WTC11 (cell line): ENCODE results near the gene MLEC. TPM values are rescaled to one million over a fixed set of nuclear protein-coding genes. Genes with fewer than 3 reads are reported as not detected.

Source experiments
- ATAC-seq: fragments of 200-7000 bp; cut with Tn5 transposase; 2 replicates; pipeline ENCODE4 v1.10.0; 2021; ENCODE audit warnings: mild to moderate bottlenecking, moderate library complexity
- CTCF ChIA-PET: fragments of 300-600 bp; sonication (Branson Sonifier 250); formaldehyde crosslinking; loops from one replicate; lab custom pipeline; 2021; ENCODE audit warnings: antibody characterized with exemption; lab: Charles Lee
- POLR2A ChIA-PET: fragments of 350-600 bp; sonication (Branson Sonifier 250); formaldehyde crosslinking; loops from one replicate; lab custom pipeline; 2021; ENCODE audit warnings: antibody characterized with exemption; lab: Charles Lee
- DNase-seq: peaks from one replicate; pipeline ENCODE4 v3.0.0; 2021; ENCODE audit warnings: low spot score
- H3K27ac Mint-ChIP-seq: 2 replicates; pipeline ENCODE4 v1.8.0; 2021; ENCODE audit warnings: mixed read lengths
- H3K27me3 Mint-ChIP-seq: 2 replicates; pipeline ENCODE4 v1.8.0; 2021; ENCODE audit warnings: low read depth, mild to moderate bottlenecking, moderate library complexity, mixed read lengths
- H3K36me3 Mint-ChIP-seq: 2 replicates; pipeline ENCODE4 v1.8.0; 2021; ENCODE audit warnings: mixed read lengths
- H3K4me1 Mint-ChIP-seq: 2 replicates; pipeline ENCODE4 v1.8.0; 2022; ENCODE audit warnings: mixed read lengths
- H3K4me3 Mint-ChIP-seq: 2 replicates; pipeline ENCODE4 v1.8.0; 2021; ENCODE audit warnings: mild to moderate bottlenecking, moderate library complexity, mixed read lengths
- H3K9me3 Mint-ChIP-seq: 2 replicates; pipeline ENCODE4 v1.8.0; 2021; ENCODE audit warnings: mixed read lengths
- ARID4B ChIP-seq: sonication (generic); formaldehyde crosslinking; IDR thresholded peaks from 2 replicates; pipeline ENCODE4 v1.8.0; 2023; ENCODE audit warnings: missing genetic modification reagents, mild to moderate bottlenecking, borderline replicate concordance
- CDX4 ChIP-seq: fragments of 250-450 bp; sonication (Bioruptor Pico); IDR thresholded peaks from 2 replicates; pipeline ENCODE4 v1.9.0; 2021; ENCODE audit warnings: moderate library complexity, mild to moderate bottlenecking, inconsistent platforms, borderline replicate concordance
- CTCF ChIP-seq: fragments of 200-600 bp; IDR thresholded peaks from 2 replicates; pipeline ENCODE4 v1.8.0; 2022; ENCODE audit warnings: antibody characterized with exemption
- FOXJ3 ChIP-seq: sonication (generic); formaldehyde crosslinking; IDR thresholded peaks from 2 replicates; pipeline ENCODE4 v1.9.0; 2021; ENCODE audit warnings: missing genetic modification reagents, mild to moderate bottlenecking, borderline replicate concordance
- FOXK1 ChIP-seq: sonication (generic); formaldehyde crosslinking; IDR thresholded peaks from 2 replicates; pipeline ENCODE4 v1.8.0; 2022; ENCODE audit warnings: mild to moderate bottlenecking, moderate library complexity, missing genetic modification reagents
- FOXP4 ChIP-seq: sonication (generic); formaldehyde crosslinking; IDR thresholded peaks from 2 replicates; pipeline ENCODE4 v1.8.0; 2022; ENCODE audit warnings: mild to moderate bottlenecking, missing genetic modification reagents
- IRF1 ChIP-seq: sonication (generic); formaldehyde crosslinking; IDR thresholded peaks from 2 replicates; pipeline ENCODE4 v1.8.0; 2023; ENCODE audit warnings: missing genetic modification reagents
- JAZF1 ChIP-seq: fragments of 250-450 bp; sonication (Bioruptor Pico); IDR thresholded peaks from 2 replicates; pipeline ENCODE4 v1.9.0; 2021; ENCODE audit warnings: moderate library complexity, mild to moderate bottlenecking, inconsistent platforms
- MAX ChIP-seq: sonication (generic); formaldehyde crosslinking; IDR thresholded peaks from 2 replicates; pipeline ENCODE4 v1.8.0; 2022; ENCODE audit warnings: mild to moderate bottlenecking, missing genetic modification reagents
- MXD4 ChIP-seq: fragments of 250-450 bp; sonication (Bioruptor Pico); IDR thresholded peaks from 2 replicates; pipeline ENCODE4 v1.8.0; 2021; ENCODE audit warnings: mild to moderate bottlenecking, moderate library complexity, borderline replicate concordance
- NR2C2 ChIP-seq: sonication (generic); formaldehyde crosslinking; IDR thresholded peaks from 2 replicates; pipeline ENCODE4 v1.8.0; 2022; ENCODE audit warnings: mild to moderate bottlenecking, missing genetic modification reagents
- PRRX2 ChIP-seq: fragments of 250-450 bp; sonication (Bioruptor Pico); IDR thresholded peaks from 2 replicates; pipeline ENCODE4 v1.8.0; 2021; ENCODE audit warnings: mild to moderate bottlenecking
- SMAD4 ChIP-seq: sonication (generic); formaldehyde crosslinking; IDR thresholded peaks from 2 replicates; pipeline ENCODE4 v1.8.0; 2022; ENCODE audit warnings: mild to moderate bottlenecking, missing genetic modification reagents
- SOX15 ChIP-seq: fragments of 250-450 bp; sonication (Bioruptor Pico); IDR thresholded peaks from 2 replicates; pipeline ENCODE4 v1.9.0; 2021; ENCODE audit warnings: mild to moderate bottlenecking
- SP1 ChIP-seq: sonication (generic); formaldehyde crosslinking; conservative IDR thresholded peaks from 2 replicates; pipeline ENCODE4 v1.8.1; 2022; ENCODE audit warnings: missing genetic modification reagents
- STAT6 ChIP-seq: sonication (generic); formaldehyde crosslinking; conservative IDR thresholded peaks from 2 replicates; pipeline ENCODE4 v1.8.1; 2023; ENCODE audit warnings: mild to moderate bottlenecking, low read depth, missing genetic modification reagents, moderate library complexity
- USF2 ChIP-seq: sonication (generic); formaldehyde crosslinking; IDR thresholded peaks from 2 replicates; pipeline ENCODE4 v1.8.1; 2023; ENCODE audit warnings: mild to moderate bottlenecking, missing genetic modification reagents, moderate library complexity
- ZNF263 ChIP-seq: sonication (generic); formaldehyde crosslinking; IDR thresholded peaks from 2 replicates; pipeline ENCODE4 v1.8.1; 2022; ENCODE audit warnings: low read depth, mild to moderate bottlenecking, moderate library complexity, missing genetic modification reagents
- ZNF512 ChIP-seq: sonication (generic); formaldehyde crosslinking; IDR thresholded peaks from 2 replicates; pipeline ENCODE4 v1.8.1; 2022; ENCODE audit warnings: missing genetic modification reagents, borderline replicate concordance
- total RNA-seq: library from RNA; stranded (reverse); gene quantifications from 3 replicates; pipeline ENCODE4 v1.2.3, GENCODE V29; 2021

Gene MLEC
- total RNA-seq, 1 experiment from 2014 or later: 278 TPM

GRCh38 chr12:120720234-120720986, 33.5 kb downstream of the MLEC start:
- POLR2A ChIA-PET: no interaction called here
- Mint-ChIP-seq H3K36me3 (peaks cover 73% of the 10 kb centered on the region), H3K4me1 (peaks cover 8% of the 10 kb centered on the region), H3K27me3 (no peaks in the 10 kb centered on the region), H3K27ac (no peak overlapping the region), H3K4me3 (no peak overlapping the region), H3K9me3 (no peaks in the 10 kb centered on the region)
- no peak for DNase-seq
- no peak for TF ChIP-seq CTCF
- no peak for TF ChIP-seq SMAD4 (CRISPR knock-in tag)
- TF ChIP-seq SOX15 (CRISPR knock-in tag): no peak
- TF ChIP-seq MAX (CRISPR knock-in tag): no peak
- no peak for TF ChIP-seq FOXK1
- no peak for TF ChIP-seq NR2C2 (CRISPR knock-in tag)
- no peak for TF ChIP-seq ARID4B (CRISPR knock-in tag)
- TF ChIP-seq CDX4 (CRISPR knock-in tag): no peak
- TF ChIP-seq ZNF512 (CRISPR knock-in tag): no peak
- no peak for TF ChIP-seq FOXJ3 (CRISPR knock-in tag)
- TF ChIP-seq MXD4 (CRISPR knock-in tag): no peak
- TF ChIP-seq USF2 (CRISPR knock-in tag): no peak
- TF ChIP-seq ZNF263 (CRISPR knock-in tag): no peak
- TF ChIP-seq JAZF1 (CRISPR knock-in tag): no peak
- TF ChIP-seq FOXP4 (CRISPR knock-in tag): no peak
- no peak for TF ChIP-seq STAT6 (CRISPR knock-in tag)
- no peak for TF ChIP-seq IRF1
- TF ChIP-seq PRRX2 (CRISPR knock-in tag): no peak
- TF ChIP-seq SP1 (CRISPR knock-in tag): no peak
- no peak for ATAC-seq
- CTCF ChIA-PET: interaction anchor here (0.7 to 1.1 kb wide), 2 partner anchors 71 to 72 kb away, joined by 3 to 4 read pairs; no protein-coding TSS in a partner anchor
